ENCODE measurements around the gene KCNG2. TPM values are rescaled to one million over a fixed set of nuclear protein-coding genes. Genes with fewer than 3 reads are reported as not detected.

The KCNG2 gene
- total RNA-seq, 1 experiment from 2014 or later: not detected

DNA sequence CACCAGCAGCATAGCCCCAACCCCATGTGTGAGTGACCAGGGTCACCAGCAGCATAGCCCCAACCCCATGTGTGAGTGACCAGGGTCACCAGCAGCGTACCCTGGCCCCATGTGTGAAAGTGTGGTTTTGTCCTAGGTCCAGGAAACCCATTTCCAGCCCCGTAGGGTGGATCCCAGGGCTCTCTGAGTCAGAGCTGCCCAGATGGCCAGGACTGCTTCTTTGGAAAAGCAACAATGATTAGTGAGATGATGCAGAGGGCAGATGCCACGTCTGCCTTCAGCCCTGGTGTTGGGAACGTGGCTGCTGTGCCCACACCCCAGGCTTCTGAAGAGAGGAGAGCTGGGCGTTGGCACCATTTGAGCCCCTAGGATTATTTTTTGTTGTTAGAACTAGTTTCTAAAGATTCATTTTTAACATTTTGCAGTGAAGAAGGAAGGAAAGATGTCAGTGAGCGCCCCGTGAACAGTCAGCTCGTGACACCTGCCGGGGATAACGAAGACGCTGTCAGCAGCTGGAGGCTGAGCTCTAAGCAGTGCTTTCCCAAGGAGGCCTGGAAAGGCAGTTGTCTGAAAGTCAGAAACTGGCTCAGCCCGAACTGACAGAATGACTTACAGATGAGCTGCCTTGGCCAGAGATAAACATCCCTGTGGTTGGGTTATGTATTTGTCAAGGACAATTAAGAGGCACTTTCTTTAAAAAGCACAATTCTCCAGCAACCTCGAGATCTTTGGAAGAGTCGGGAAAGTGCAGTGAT lies 32.1 kb upstream of the KCNG2 start:
- POLR2A ChIA-PET: no interaction called here
- no peaks in the 10 kb centered on the region for H3K4me1 ChIP-seq (ENCODE audit: control insufficient read depth in 1 of 2, insufficient read depth in 2 of 2, low read length in 2 of 2)
- no peaks in the 10 kb centered on the region for H3K9me2 ChIP-seq (ENCODE audit: insufficient read depth)
- DNase-seq (ENCODE audit: low read depth, low spot score): no peak
- RAD21 ChIA-PET (ENCODE audit: low non-redundant PET in 1 of 2, low total read pairs in 2 of 2, uncharacterized antibody in 2 of 2, unreplicated experiment in 2 of 2): no interaction called here
- no peak for TF ChIP-seq ZBTB33 (IDR thresholded peaks at IDR 0.05; ENCODE audit: extremely low read depth, insufficient replicate concordance, low read length)
- TF ChIP-seq SIN3A (IDR thresholded peaks at IDR 0.05; ENCODE audit: low read depth): no peak
- no peak for TF ChIP-seq ATF3 (IDR thresholded peaks at IDR 0.05)
- no peak for TF ChIP-seq ELF1 (IDR thresholded peaks at IDR 0.05; ENCODE audit: borderline replicate concordance, low read depth)
- no peak for TF ChIP-seq SRF (IDR thresholded peaks at IDR 0.05; ENCODE audit: low read depth)
- TF ChIP-seq CBX3 (IDR thresholded peaks at IDR 0.05; ENCODE audit: low read depth): no peak
- TF ChIP-seq ZFX (IDR thresholded peaks at IDR 0.05): no peak
- TF ChIP-seq POLR2AphosphoS5 (IDR thresholded peaks at IDR 0.05; ENCODE audit: low read depth, low read length): no peak
- no peak overlapping the region for H3K9ac ChIP-seq (ENCODE audit: low read length)
- no peak overlapping the region for H3K4me2 ChIP-seq (ENCODE audit: low read length)
- no peaks in the 10 kb centered on the region for H3K79me2 ChIP-seq (ENCODE audit: insufficient read depth, low read length)
- H3K27ac ChIP-seq (ENCODE audit: low read depth, low read length): no peak overlapping the region
- intact Hi-C loops (cut with micrococcal nuclease): loop anchor here (10.0 kb wide), 1 partner anchor 59 kb away; no protein-coding TSS in a partner anchor
- H4K20me1 ChIP-seq (ENCODE audit: insufficient read depth): no peaks in the 10 kb centered on the region
- CTCF ChIA-PET: no interaction called here
- no TSS peak for BruUV-seq (replicated peaks)
- peaks cover 6% of the 10 kb centered on the region; the same call in 1 of the 2 replicates for H3K27me3 ChIP-seq (ENCODE audit: insufficient read depth, low read length)
- no peaks in the 10 kb centered on the region for H3K36me3 ChIP-seq (ENCODE audit: control insufficient read depth in 1 of 2, insufficient read depth in 2 of 2, low read length in 2 of 2)
- ATAC-seq: no peak
- H3K4me3 ChIP-seq (replicated peaks in 1 of 2; ENCODE audit: low read depth in 1 of 2, low read length in 2 of 2): no peak overlapping the region
- H3K9me3 ChIP-seq (ENCODE audit: control insufficient read depth in 1 of 2, insufficient read depth in 1 of 2, low read depth in 1 of 2, low read length in 2 of 2): no peaks in the 10 kb centered on the region
- H2AFZ ChIP-seq (ENCODE audit: low read depth, low read length, poor library complexity, severe bottlenecking): no peak overlapping the region

Measured in HCT116 (cell line).